ENCODE data around the gene TAL1. TPM values are rescaled to one million over a fixed set of nuclear protein-coding genes. Genes with fewer than 3 reads are reported as not detected.
A peak's percentile ranks its signal among the peaks of the same experiment; 100 is the strongest.

Gene TAL1
- total RNA-seq, 1 donor, result not detected

- H3K4me3 ChIP-seq (ENCODE audit: low read depth, low read length), result no peak overlapping the region
- TF ChIP-seq, protein P1, sequence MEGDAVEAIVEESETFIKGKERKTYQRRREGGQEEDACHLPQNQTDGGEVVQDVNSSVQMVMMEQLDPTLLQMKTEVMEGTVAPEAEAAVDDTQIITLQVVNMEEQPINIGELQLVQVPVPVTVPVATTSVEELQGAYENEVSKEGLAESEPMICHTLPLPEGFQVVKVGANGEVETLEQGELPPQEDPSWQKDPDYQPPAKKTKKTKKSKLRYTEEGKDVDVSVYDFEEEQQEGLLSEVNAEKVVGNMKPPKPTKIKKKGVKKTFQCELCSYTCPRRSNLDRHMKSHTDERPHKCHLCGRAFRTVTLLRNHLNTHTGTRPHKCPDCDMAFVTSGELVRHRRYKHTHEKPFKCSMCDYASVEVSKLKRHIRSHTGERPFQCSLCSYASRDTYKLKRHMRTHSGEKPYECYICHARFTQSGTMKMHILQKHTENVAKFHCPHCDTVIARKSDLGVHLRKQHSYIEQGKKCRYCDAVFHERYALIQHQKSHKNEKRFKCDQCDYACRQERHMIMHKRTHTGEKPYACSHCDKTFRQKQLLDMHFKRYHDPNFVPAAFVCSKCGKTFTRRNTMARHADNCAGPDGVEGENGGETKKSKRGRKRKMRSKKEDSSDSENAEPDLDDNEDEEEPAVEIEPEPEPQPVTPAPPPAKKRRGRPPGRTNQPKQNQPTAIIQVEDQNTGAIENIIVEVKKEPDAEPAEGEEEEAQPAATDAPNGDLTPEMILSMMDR (IDR thresholded peaks at IDR 0.05; ENCODE audit: insufficient read depth, low read depth, low read length), result no peak
- no peak for DNase-seq (ENCODE audit: low read depth)
Observed at GRCh38 chr1:47190857-47191256, 41.2 kb downstream of the TAL1 start.

DNA sequence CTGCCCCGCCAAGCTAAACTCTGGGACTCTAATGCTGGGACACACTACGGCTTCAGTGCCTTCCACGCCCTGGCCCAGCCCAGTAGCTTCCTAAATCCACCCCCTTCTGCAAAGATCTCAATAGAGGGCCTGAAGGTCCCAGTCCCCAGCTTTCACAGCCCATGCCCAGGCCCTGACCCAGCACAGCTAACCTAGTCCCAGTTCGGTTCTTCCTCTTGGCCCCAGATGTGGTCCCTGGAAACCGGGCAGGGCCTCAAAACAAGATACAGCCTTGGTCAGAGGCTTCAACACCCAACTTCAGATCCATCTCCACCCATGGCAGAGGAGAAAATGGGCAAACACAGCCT, 41.5 kb downstream of the TAL1 start:
- no peak overlapping the region for H3K4me3 ChIP-seq (ENCODE audit: low read depth, low read length)
- TF ChIP-seq, protein P1 (IDR thresholded peaks at IDR 0.05; ENCODE audit: insufficient read depth, low read depth, low read length), result no peak
- no peak for DNase-seq (ENCODE audit: low read depth)

- DNase-seq (ENCODE audit: low read depth), result peak; percentile 23
- H3K4me3 ChIP-seq (ENCODE audit: low read depth, low read length), result no peak within 1 kb of the TSS
- TF ChIP-seq, protein P1 (IDR thresholded peaks at IDR 0.05; ENCODE audit: insufficient read depth, low read depth, low read length), result no peak
Observed at GRCh38 chr1:47189844-47190508, 42.0 kb downstream of the TAL1 start, which contains the start of gene PDZK1IP1. PDZK1IP1 (minus strand) TSS chr1:47190036; CDS start chr1:47189932, 104 bp downstream.

- DNase-seq (ENCODE audit: low read depth), result no peak
- TF ChIP-seq, protein P1 (IDR thresholded peaks at IDR 0.05; ENCODE audit: insufficient read depth, low read depth, low read length), result no peak
Observed at GRCh38 chr1:47188791-47189785, 42.9 kb downstream of the TAL1 start.

DNA sequence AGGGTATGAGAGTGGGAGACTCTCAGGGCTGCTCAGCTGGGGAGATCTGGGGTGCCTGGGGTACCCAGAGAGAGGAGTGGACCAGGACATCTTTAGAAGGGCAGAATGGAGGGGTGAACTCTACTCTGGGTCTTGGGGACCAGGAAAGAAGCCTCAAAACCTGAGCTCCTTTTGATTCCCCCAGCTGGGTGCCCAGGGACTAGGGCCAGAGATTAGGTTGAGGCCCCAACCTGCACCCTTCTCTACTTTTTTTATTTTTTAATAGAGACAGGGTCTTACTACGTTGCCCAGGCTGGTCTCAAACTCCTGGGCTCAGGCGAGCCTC, 44.1 kb downstream of the TAL1 start:
- DNase-seq (ENCODE audit: low read depth), result no peak
- H3K4me3 ChIP-seq (ENCODE audit: low read depth, low read length), result no peak overlapping the region
- TF ChIP-seq, protein P1 (IDR thresholded peaks at IDR 0.05; ENCODE audit: insufficient read depth, low read depth, low read length), result no peak

More at GRCh38 chr1:47188791-47189785, 42.9 kb downstream of the TAL1 start:
- H3K4me3 ChIP-seq (ENCODE audit: low read depth, low read length), result no peak overlapping the region

DNA sequence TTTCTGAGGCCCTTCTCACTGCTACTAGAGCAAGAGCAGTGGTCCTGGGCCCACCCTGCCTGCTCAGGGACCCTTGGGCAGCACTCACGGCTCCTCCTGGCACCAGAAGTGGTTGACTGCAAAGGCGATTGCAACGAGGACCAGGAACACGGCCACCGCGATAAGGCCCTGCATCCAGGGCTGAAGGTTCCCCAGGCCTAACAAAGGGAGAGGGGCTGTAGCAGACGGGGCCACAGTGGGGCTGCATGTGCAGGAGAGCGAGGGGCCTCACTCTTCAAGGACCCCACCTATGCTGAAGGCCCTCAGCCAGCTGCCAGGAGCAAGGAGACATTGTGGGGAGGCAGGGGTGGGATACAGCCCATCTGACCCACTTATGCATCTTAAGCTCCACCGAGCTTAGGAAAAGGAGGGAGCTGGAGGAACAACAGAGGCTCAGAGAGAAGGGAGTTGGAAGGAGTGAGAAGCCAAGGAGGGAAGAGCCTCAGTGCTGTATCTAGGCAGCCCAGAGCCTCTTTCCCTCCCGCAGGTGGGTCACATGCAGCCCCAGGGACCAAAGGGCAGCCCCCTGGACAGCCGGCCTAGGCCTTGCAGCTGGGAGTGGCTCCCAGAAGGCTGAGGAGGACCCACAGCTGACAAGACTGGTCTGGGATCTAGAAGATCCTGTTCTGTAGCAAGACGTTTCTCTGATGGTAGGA, 44.6 kb downstream of the TAL1 start:
- TF ChIP-seq, protein P1 (IDR thresholded peaks at IDR 0.05; ENCODE audit: insufficient read depth, low read depth, low read length), result no peak
- DNase-seq (ENCODE audit: low read depth), result no peak

More for the DNA sequence above, 44.6 kb downstream of the TAL1 start:
- no peak overlapping the region for H3K4me3 ChIP-seq (ENCODE audit: low read depth, low read length)
